ENCODE data around the gene ACBD6. TPM values are rescaled to one million over a fixed set of nuclear protein-coding genes. Genes with fewer than 3 reads are reported as not detected.
A peak's percentile ranks its signal among the peaks of the same experiment; 100 is the strongest.

Gene ACBD6
- total and polyA plus RNA-seq, 2 of the 4 experiments (the other 2 are of a cell fraction), result 52.5 to 59.1 TPM

- peaks cover 11% of the 10 kb centered on the region for H3K4me1 ChIP-seq (ENCODE audit: control insufficient read depth, insufficient read depth, low read length)
- H3K9me1 ChIP-seq (ENCODE audit: insufficient read depth, low read length), result no peaks in the 10 kb centered on the region
- no peak overlapping the region for H4K8ac ChIP-seq (ENCODE audit: low read depth in 2 of 2, low read length in 2 of 2)
- no CpG with 5 or more reads among the region's 4 CpGs for WGBS, 2 experiments (ENCODE audit: extremely low coverage in 2 of 2, insufficient read length in 1 of 2)
- no peak overlapping the region for H3K27ac ChIP-seq (ENCODE audit: insufficient read depth, low read length)
- peaks cover 16 to 55% of the 10 kb centered on the region in 2 experiments for H3K79me1 ChIP-seq (ENCODE audit: low read depth in 1 of 2, low read length in 2 of 2)
- no peak overlapping the region for H2BK15ac ChIP-seq (ENCODE audit: low read depth, low read length)
- H2BK5ac ChIP-seq (ENCODE audit: low read depth, low read length, poor library complexity, severe bottlenecking), result no peak overlapping the region
- H3K4me3 ChIP-seq (ENCODE audit: insufficient read depth, low read depth, low read length), result no peak overlapping the region
- no peak overlapping the region for H2AK9ac ChIP-seq (replicated peaks; ENCODE audit: low read depth, low read length, poor library complexity)
- H3K56ac ChIP-seq (ENCODE audit: extremely low read depth, insufficient read depth, low read length), result no peak overlapping the region
- no peak overlapping the region for H3K14ac ChIP-seq (replicated peaks; ENCODE audit: low read depth, low read length)
- no peak overlapping the region for H3K18ac ChIP-seq (ENCODE audit: low read depth, low read length)
- H2BK20ac ChIP-seq (ENCODE audit: low read depth, low read length), result no peak overlapping the region
- ATAC-seq (ENCODE audit: low read depth) (no peak), DNase-seq (no peak)
- no peak for TF ChIP-seq SMC3 (IDR thresholded peaks at IDR 0.05; ENCODE audit: low read depth, low read length)
- no peak for TF ChIP-seq RFX5 (IDR thresholded peaks at IDR 0.05; ENCODE audit: low read depth, low read length)
- TF ChIP-seq MAFK (IDR thresholded peaks at IDR 0.05; ENCODE audit: low read depth, low read length), result no peak
- TF ChIP-seq USF2 (IDR thresholded peaks at IDR 0.05; ENCODE audit: low read depth, low read length), result no peak
- no peak for TF ChIP-seq MXI1 (IDR thresholded peaks at IDR 0.05; ENCODE audit: borderline replicate concordance, low read depth, low read length)
- TF ChIP-seq CTCF (conservative IDR thresholded peaks at IDR 0.05; ENCODE audit: low read depth, low read length), result no peak
- TF ChIP-seq FOS (IDR thresholded peaks at IDR 0.05; ENCODE audit: low read depth, low read length), result no peak
- no peak for TF ChIP-seq MAZ (IDR thresholded peaks at IDR 0.05; ENCODE audit: borderline replicate concordance, low read depth, low read length)
- no peak for TF ChIP-seq POLR2A (IDR thresholded peaks at IDR 0.05; ENCODE audit: low read depth, low read length)
- no peak for TF ChIP-seq BHLHE40 (IDR thresholded peaks at IDR 0.05; ENCODE audit: low read depth, low read length)
- no peak for TF ChIP-seq ELK1 (IDR thresholded peaks at IDR 0.05; ENCODE audit: borderline replicate concordance, low read depth, low read length)
- TF ChIP-seq CEBPB (IDR thresholded peaks at IDR 0.05; ENCODE audit: low read depth, low read length), result peak; percentile 32; the same call in 1 of the 2 replicates
- peak; percentile 42; the same call in 1 of the 2 replicates for TF ChIP-seq NFE2L2 (IDR thresholded peaks at IDR 0.05; ENCODE audit: low read depth, low read length)
- TF ChIP-seq CHD1 (IDR thresholded peaks at IDR 0.05; ENCODE audit: low read depth, low read length), result no peak
- no peak for TF ChIP-seq RAD21 (IDR thresholded peaks at IDR 0.05; ENCODE audit: low read length)
- intact Hi-C loops (cut with micrococcal nuclease), result no loop called here
- peaks cover 2% of the 10 kb centered on the region; the same call in 1 of the 2 replicates for H4K20me1 ChIP-seq (ENCODE audit: insufficient read depth, low read length)
- no peak overlapping the region for H2AFZ ChIP-seq (replicated peaks; ENCODE audit: low read length, poor library complexity)
- H2AK5ac ChIP-seq (ENCODE audit: low read depth, low read length), result no peak overlapping the region
- POLR2A ChIA-PET (ENCODE audit: unreplicated experiment), result no interaction called here
- H3K4ac ChIP-seq (ENCODE audit: low read depth, low read length), result no peak overlapping the region
- peaks cover 15% of the 10 kb centered on the region for H3K36me3 ChIP-seq (ENCODE audit: control insufficient read depth, insufficient read depth, low read length)
- H3K4me2 ChIP-seq (ENCODE audit: low read depth, low read length), result no peak overlapping the region
- dilution Hi-C loops (cut with HindIII; ENCODE audit: low sequenced_read_pairs, unreplicated experiment), result no loop called here
- CTCF ChIA-PET, result no interaction called here
- H3K9me3 ChIP-seq (ENCODE audit: control insufficient read depth, insufficient read depth, low read length), result no peaks in the 10 kb centered on the region
- H2BK120ac ChIP-seq (ENCODE audit: low read depth, low read length), result no peak overlapping the region
- no peaks in the 10 kb centered on the region for H3K27me3 ChIP-seq (ENCODE audit: control insufficient read depth, insufficient read depth, low read length)
- no peak overlapping the region for H4K5ac ChIP-seq (ENCODE audit: low read depth, low read length)
- in situ Hi-C loops (cut with MboI; ENCODE audit: low sequenced_read_pairs), result no loop called here
- BruUV-seq (replicated peaks), result no TSS peak
- no peak overlapping the region for H3K23ac ChIP-seq (ENCODE audit: low read depth, low read length)
- H4K91ac ChIP-seq (ENCODE audit: insufficient read depth, low read depth, low read length), result no peak overlapping the region
- no peak overlapping the region for H3K9ac ChIP-seq (ENCODE audit: low read depth, low read length)
Observed at GRCh38 chr1:180498594-180498993, 3.8 kb downstream of the ACBD6 start.
